C4-2B (cell line): ENCODE data around the gene FAM184B.

ENCODE experiments used
- ZFX ChIP-seq: fragments of 450-650 bp; IDR thresholded peaks from 2 replicates; pipeline ENCODE4 v1.6.1; 2017
- TF ChIP-seq, protein P1 (sequence below): fragments of 450-650 bp; conservative IDR thresholded peaks from 2 replicates; pipeline ENCODE4 v1.5.1; 2017; ENCODE audit warnings: mild to moderate bottlenecking

DNA sequence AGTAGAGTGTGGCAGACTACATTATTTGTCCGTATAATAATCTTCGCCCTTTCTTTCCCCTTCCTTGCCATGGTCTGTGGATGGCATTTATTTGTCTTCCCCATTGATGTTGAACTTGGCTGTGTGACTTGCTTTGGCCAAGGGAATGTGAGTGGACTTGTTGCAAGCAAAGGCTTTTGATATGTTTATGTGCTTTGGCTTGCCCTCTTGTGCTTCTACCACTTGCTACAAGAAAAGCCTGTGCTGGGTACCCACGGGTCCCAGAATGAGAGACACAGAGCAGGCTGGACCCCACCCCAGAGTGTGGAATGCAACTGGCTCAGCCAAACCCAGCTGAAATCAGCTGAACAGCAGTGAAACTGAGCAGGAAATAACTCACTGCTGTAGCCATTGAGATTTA, 63.0 kb downstream of the FAM184B start:
- TF ChIP-seq, protein P1, sequence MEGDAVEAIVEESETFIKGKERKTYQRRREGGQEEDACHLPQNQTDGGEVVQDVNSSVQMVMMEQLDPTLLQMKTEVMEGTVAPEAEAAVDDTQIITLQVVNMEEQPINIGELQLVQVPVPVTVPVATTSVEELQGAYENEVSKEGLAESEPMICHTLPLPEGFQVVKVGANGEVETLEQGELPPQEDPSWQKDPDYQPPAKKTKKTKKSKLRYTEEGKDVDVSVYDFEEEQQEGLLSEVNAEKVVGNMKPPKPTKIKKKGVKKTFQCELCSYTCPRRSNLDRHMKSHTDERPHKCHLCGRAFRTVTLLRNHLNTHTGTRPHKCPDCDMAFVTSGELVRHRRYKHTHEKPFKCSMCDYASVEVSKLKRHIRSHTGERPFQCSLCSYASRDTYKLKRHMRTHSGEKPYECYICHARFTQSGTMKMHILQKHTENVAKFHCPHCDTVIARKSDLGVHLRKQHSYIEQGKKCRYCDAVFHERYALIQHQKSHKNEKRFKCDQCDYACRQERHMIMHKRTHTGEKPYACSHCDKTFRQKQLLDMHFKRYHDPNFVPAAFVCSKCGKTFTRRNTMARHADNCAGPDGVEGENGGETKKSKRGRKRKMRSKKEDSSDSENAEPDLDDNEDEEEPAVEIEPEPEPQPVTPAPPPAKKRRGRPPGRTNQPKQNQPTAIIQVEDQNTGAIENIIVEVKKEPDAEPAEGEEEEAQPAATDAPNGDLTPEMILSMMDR = no peak
- TF ChIP-seq ZFX = no peak
